Measurements from ENCODE around the gene CCR5.

CCR5 gene

DNA sequence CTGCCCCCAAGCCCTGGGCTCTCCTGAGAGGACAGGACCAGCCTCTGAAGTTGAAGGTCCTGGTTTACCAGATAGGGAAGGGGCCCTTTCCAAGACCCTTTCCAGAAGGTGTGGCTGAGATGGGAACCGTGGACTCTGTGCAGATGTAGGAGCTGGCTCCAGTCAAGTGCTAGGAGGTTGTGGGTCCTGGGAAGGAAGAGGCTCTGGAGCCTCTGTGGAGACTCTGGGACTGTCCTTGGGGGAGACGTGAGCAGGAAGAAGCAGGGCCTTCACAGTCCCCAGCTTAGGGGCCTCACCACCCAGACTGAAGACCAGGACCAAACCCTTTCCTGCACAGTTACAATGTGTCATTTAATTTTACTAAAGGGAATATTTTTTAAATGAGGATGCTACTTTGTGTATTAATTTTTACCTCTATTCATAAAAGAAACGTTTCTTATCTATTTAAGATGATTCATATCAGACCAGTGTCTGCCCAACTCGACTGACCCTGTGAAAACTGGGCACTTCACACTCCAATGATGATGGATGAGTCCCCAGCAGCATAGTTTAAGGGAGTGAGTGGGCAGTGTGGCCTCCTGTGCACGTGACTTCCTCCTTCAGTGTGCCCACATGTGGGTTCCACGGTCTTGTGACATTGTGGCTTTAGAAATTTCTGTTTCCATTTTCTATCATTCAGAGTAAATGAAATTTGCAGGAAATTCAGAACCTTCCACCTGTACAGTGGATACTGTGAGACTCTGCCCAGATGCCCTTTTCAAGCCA lies 25.2 kb downstream of the CCR5 start:
- Histone ChIP-seq H3K27me3 (ENCODE audit: insufficient read depth, low read length, poor library complexity, severe bottlenecking) (no peaks in the 10 kb centered on the region), H3K9me3 (ENCODE audit: insufficient read depth, low read depth, low read length) (no peaks in the 10 kb centered on the region), H3K36me3 (ENCODE audit: insufficient read depth, low read length) (no peaks in the 10 kb centered on the region), H3K9ac (ENCODE audit: low read depth, low read length, poor library complexity, severe bottlenecking) (no peak overlapping the region), H3F3A (ENCODE audit: low read depth) (no peaks in the 10 kb centered on the region), H2AFZ (ENCODE audit: low read length) (no peak overlapping the region), H3K9me2 (replicated peaks; ENCODE audit: low read depth, low read length) (no peaks in the 10 kb centered on the region), H4K20me1 (ENCODE audit: insufficient read depth, low read length, poor library complexity, severe bottlenecking) (no peaks in the 10 kb centered on the region), H3K4me1 (ENCODE audit: insufficient read depth, low read length, poor library complexity, severe bottlenecking) (no peaks in the 10 kb centered on the region), H3K4me2 (ENCODE audit: low read depth, low read length, poor library complexity, severe bottlenecking) (no peak overlapping the region), H3K4me3 (ENCODE audit: low read length, poor library complexity, severe bottlenecking) (no peak overlapping the region), H3K79me2 (ENCODE audit: insufficient read depth, low read length) (no peaks in the 10 kb centered on the region)
- TF ChIP-seq, protein P1, sequence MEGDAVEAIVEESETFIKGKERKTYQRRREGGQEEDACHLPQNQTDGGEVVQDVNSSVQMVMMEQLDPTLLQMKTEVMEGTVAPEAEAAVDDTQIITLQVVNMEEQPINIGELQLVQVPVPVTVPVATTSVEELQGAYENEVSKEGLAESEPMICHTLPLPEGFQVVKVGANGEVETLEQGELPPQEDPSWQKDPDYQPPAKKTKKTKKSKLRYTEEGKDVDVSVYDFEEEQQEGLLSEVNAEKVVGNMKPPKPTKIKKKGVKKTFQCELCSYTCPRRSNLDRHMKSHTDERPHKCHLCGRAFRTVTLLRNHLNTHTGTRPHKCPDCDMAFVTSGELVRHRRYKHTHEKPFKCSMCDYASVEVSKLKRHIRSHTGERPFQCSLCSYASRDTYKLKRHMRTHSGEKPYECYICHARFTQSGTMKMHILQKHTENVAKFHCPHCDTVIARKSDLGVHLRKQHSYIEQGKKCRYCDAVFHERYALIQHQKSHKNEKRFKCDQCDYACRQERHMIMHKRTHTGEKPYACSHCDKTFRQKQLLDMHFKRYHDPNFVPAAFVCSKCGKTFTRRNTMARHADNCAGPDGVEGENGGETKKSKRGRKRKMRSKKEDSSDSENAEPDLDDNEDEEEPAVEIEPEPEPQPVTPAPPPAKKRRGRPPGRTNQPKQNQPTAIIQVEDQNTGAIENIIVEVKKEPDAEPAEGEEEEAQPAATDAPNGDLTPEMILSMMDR (conservative IDR thresholded peaks at IDR 0.05; ENCODE audit: low read length) = no peak
- no peak for TF ChIP-seq EZH2phosphoT487 (IDR thresholded peaks at IDR 0.05; ENCODE audit: borderline replicate concordance)

DNA sequence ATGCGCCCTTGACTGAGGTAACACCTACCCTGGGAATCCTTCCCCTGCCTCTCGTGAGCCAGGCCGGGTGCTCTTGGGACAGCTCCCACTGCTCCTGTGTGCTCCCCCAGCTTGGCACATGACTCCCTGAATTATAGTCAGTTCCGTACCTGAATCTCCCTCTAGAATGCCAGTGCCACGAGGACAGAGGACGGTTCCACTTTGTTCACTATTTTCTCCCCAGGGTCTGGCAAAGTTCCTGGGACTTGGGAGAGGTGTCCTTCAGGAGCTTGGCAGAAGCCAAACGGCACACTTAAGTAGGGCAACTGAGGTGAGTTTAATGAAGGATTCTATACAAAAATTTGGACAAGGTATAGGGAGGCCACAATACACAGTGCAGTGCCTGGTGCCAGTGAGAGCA lies 26.4 kb downstream of the CCR5 start:
- H3K36me3 ChIP-seq (ENCODE audit: insufficient read depth, low read length) = no peaks in the 10 kb centered on the region
- no peak overlapping the region for H3K4me3 ChIP-seq (ENCODE audit: low read length, poor library complexity, severe bottlenecking)
- TF ChIP-seq EZH2phosphoT487 (IDR thresholded peaks at IDR 0.05; ENCODE audit: borderline replicate concordance) = no peak
- TF ChIP-seq, protein P1 (conservative IDR thresholded peaks at IDR 0.05; ENCODE audit: low read length) = no peak
- no peak overlapping the region for H3K9ac ChIP-seq (ENCODE audit: low read depth, low read length, poor library complexity, severe bottlenecking)
- H3K4me2 ChIP-seq (ENCODE audit: low read depth, low read length, poor library complexity, severe bottlenecking) = no peak overlapping the region
- no peaks in the 10 kb centered on the region for H4K20me1 ChIP-seq (ENCODE audit: insufficient read depth, low read length, poor library complexity, severe bottlenecking)
- no peak overlapping the region for H2AFZ ChIP-seq (ENCODE audit: low read length)
- H3K9me2 ChIP-seq (replicated peaks; ENCODE audit: low read depth, low read length) = no peaks in the 10 kb centered on the region
- no peaks in the 10 kb centered on the region for H3F3A ChIP-seq (ENCODE audit: low read depth)
- H3K79me2 ChIP-seq (ENCODE audit: insufficient read depth, low read length) = no peaks in the 10 kb centered on the region
- no peaks in the 10 kb centered on the region for H3K9me3 ChIP-seq (ENCODE audit: insufficient read depth, low read depth, low read length)
- H3K4me1 ChIP-seq (ENCODE audit: insufficient read depth, low read length, poor library complexity, severe bottlenecking) = no peaks in the 10 kb centered on the region
- H3K27me3 ChIP-seq (ENCODE audit: insufficient read depth, low read length, poor library complexity, severe bottlenecking) = no peaks in the 10 kb centered on the region

DNA sequence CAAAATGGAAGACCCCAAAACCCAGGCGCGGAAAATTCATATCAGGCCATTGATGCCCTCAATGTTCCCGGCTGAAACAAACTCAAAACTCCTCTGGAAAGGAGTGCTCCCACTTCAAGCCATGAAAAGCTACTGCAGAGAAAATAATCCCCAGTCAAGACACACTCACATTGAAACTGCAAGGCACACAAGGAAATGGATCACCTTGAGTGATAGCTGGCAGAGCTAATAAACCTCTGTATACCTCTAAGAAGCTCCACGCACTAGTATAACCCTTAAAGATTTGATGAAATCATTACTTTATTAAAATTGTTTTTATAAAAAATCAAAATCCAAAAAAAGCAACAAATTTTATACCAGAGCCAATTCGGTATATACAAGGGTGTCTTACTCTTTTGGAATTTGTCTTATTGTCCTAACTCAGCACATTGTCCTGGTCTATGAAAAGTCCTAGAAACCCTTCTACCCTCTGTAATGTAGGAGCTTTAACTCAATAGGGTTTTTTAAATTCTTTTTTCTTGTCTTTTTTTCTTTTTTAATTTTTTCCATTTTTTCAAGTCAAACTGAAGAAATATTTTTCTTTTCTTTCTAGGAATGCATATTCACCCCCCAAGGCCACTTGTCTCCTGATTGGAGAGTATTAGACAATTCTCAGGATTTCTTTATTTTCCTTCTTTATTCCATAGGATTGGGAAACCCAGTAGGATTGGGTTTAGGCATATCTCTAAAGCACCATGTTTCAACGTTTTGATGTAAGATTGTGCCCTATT lies 27.6 kb downstream of the CCR5 start:
- H3F3A ChIP-seq (ENCODE audit: low read depth) = no peaks in the 10 kb centered on the region
- no peak overlapping the region for H2AFZ ChIP-seq (ENCODE audit: low read length)
- H3K79me2 ChIP-seq (ENCODE audit: insufficient read depth, low read length) = no peaks in the 10 kb centered on the region
- H3K9me2 ChIP-seq (replicated peaks; ENCODE audit: low read depth, low read length) = no peaks in the 10 kb centered on the region
- H3K9ac ChIP-seq (ENCODE audit: low read depth, low read length, poor library complexity, severe bottlenecking) = no peak overlapping the region
- H3K4me3 ChIP-seq (ENCODE audit: low read length, poor library complexity, severe bottlenecking) = no peak overlapping the region
- H3K9me3 ChIP-seq (ENCODE audit: insufficient read depth, low read depth, low read length) = no peaks in the 10 kb centered on the region
- no peak overlapping the region for H3K4me2 ChIP-seq (ENCODE audit: low read depth, low read length, poor library complexity, severe bottlenecking)
- TF ChIP-seq, protein P1 (conservative IDR thresholded peaks at IDR 0.05; ENCODE audit: low read length) = no peak
- no peak for TF ChIP-seq EZH2phosphoT487 (IDR thresholded peaks at IDR 0.05; ENCODE audit: borderline replicate concordance)
- H3K27me3 ChIP-seq (ENCODE audit: insufficient read depth, low read length, poor library complexity, severe bottlenecking) = no peaks in the 10 kb centered on the region
- H3K4me1 ChIP-seq (ENCODE audit: insufficient read depth, low read length, poor library complexity, severe bottlenecking) = no peaks in the 10 kb centered on the region
- no peaks in the 10 kb centered on the region for H4K20me1 ChIP-seq (ENCODE audit: insufficient read depth, low read length, poor library complexity, severe bottlenecking)
- H3K36me3 ChIP-seq (ENCODE audit: insufficient read depth, low read length) = no peaks in the 10 kb centered on the region
